ENCODE data around the gene COTL1. TPM values are rescaled to one million over a fixed set of nuclear protein-coding genes. Genes with fewer than 3 reads are reported as not detected.

The COTL1 gene
- total and polyA plus RNA-seq, 4 donors: 12.0 to 59.5 (median 23.0) TPM

- DNase-seq (ENCODE audit: low spot score): no peak
- Histone ChIP-seq H3K4me1 (ENCODE audit: control insufficient read depth in 4 of 4, insufficient read depth in 4 of 4, low read length in 3 of 4) (peaks cover 0 to 7% (median 5%) of the 10 kb centered on the region in 4 donors), H3K4me3 (ENCODE audit: low read depth in 1 of 3, low read length in 3 of 3) (no peak overlapping the region), H3K9me3 (ENCODE audit: control insufficient read depth in 4 of 4, low read length in 3 of 4) (no peaks in the 10 kb centered on the region), H3K36me3 (ENCODE audit: control insufficient read depth in 4 of 4, insufficient read depth in 3 of 4, low read depth in 1 of 4, low read length in 3 of 4) (no peaks in the 10 kb centered on the region), H3K9ac (ENCODE audit: low read depth in 1 of 2, low read length in 2 of 2) (no peak overlapping the region), H3K27ac (ENCODE audit: low read depth in 1 of 2, low read length in 2 of 2) (peak overlapping the region; percentile 64 to 73), H3K27me3 (ENCODE audit: control insufficient read depth in 4 of 4, insufficient read depth in 4 of 4, low read length in 3 of 4) (no peaks in the 10 kb centered on the region)
- no peak for TF ChIP-seq NR2F2 (IDR thresholded peaks at IDR 0.05)
- TF ChIP-seq GABPA (IDR thresholded peaks at IDR 0.05 in 1 of 2, conservative IDR thresholded peaks at IDR 0.05 in 1 of 2): no peak
- WGBS: 74% methylated on average over 23 of the region's 23 CpGs
Observed at GRCh38 chr16:84603140-84603816, 14.6 kb downstream of the COTL1 start.

- no peak overlapping the region for H3K9ac ChIP-seq (ENCODE audit: low read depth in 1 of 2, low read length in 2 of 2)
- 73% methylated on average over 25 of the region's 25 CpGs for WGBS
Observed at GRCh38 chr16:84600343-84601229, 17.3 kb downstream of the COTL1 start.

DNA sequence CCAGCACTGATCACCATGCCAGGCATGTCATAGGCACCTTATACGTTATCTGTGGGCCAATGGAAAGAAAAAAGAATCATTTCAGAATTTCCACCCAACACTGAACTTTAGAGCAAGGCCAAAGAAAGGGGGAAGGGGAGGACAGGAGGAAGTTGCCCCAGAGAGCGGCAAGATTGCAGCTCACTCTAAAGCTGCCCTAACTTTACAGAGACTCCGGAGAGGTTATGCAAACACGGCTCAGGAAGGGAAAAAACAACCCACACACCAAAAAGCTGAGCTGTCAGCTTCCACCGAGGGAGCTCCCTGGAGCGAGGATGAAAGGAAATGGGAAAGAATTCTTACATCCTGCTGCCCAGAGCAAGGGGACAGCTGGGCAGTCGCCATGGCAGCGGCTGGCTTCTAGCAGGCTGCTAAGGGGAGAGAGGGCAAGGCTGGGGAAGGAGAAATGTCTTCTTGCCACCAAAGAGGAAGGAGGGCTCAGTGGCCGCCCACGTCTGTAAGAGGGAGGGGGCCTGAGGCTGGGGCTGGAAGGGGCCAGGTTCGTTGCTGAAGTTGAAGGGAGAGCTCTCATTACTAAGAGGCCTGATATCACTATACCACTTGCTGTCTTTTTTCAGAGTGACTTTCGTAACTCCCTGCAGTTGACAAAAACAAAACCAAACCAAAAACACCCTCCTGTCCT is 18.2 kb downstream of the COTL1 start:
- TF ChIP-seq RXRA (IDR thresholded peaks at IDR 0.05) (peak in 1 of 2 donors; percentile 19), JUND (IDR thresholded peaks at IDR 0.05) (no peak), YY1 (IDR thresholded peaks at IDR 0.05) (peak; percentile 22), SP1 (IDR thresholded peaks at IDR 0.05) (peak; percentile 45), NR2F2 (IDR thresholded peaks at IDR 0.05) (no peak), GABPA (IDR thresholded peaks at IDR 0.05 in 1 of 2, conservative IDR thresholded peaks at IDR 0.05 in 1 of 2) (no peak), HNF4A (conservative IDR thresholded peaks at IDR 0.05) (peak; percentile 2 to 37), ZBTB33 (IDR thresholded peaks at IDR 0.05) (no peak)
- TF ChIP-seq, protein P1, sequence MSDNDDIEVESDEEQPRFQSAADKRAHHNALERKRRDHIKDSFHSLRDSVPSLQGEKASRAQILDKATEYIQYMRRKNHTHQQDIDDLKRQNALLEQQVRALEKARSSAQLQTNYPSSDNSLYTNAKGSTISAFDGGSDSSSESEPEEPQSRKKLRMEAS (IDR thresholded peaks at IDR 0.05): peak; percentile 36

More at GRCh38 chr16:84600343-84601229, 17.3 kb downstream of the COTL1 start:
- TF ChIP-seq NR2F2 (IDR thresholded peaks at IDR 0.05): no peak
- no peak for TF ChIP-seq RXRA (IDR thresholded peaks at IDR 0.05)
- TF ChIP-seq SP1 (IDR thresholded peaks at IDR 0.05): no peak
- no peak for TF ChIP-seq HNF4A (conservative IDR thresholded peaks at IDR 0.05)
- TF ChIP-seq YY1 (IDR thresholded peaks at IDR 0.05): no peak
- no peak for TF ChIP-seq JUND (IDR thresholded peaks at IDR 0.05)
- no peak for TF ChIP-seq HNF4G (IDR thresholded peaks at IDR 0.05)
- TF ChIP-seq, protein P1 (IDR thresholded peaks at IDR 0.05): no peak
- no peak for TF ChIP-seq FOXA1 (IDR thresholded peaks at IDR 0.05)
- TF ChIP-seq, protein P2, sequence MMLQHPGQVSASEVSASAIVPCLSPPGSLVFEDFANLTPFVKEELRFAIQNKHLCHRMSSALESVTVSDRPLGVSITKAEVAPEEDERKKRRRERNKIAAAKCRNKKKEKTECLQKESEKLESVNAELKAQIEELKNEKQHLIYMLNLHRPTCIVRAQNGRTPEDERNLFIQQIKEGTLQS (IDR thresholded peaks at IDR 0.05): no peak
- Histone ChIP-seq H3K27ac (ENCODE audit: low read depth in 1 of 2, low read length in 2 of 2) (peak overlapping the region; percentile 46 to 89), H3K4me3 (ENCODE audit: low read depth in 1 of 3, low read length in 3 of 3) (no peak overlapping the region), H3K4me1 (ENCODE audit: control insufficient read depth in 4 of 4, insufficient read depth in 4 of 4, low read length in 3 of 4) (peaks cover 4 to 7% (median 6%) of the 10 kb centered on the region in 4 donors), H3K9me3 (ENCODE audit: control insufficient read depth in 4 of 4, low read length in 3 of 4) (no peaks in the 10 kb centered on the region), H3K27me3 (ENCODE audit: control insufficient read depth in 4 of 4, insufficient read depth in 4 of 4, low read length in 3 of 4) (no peaks in the 10 kb centered on the region), H3K36me3 (ENCODE audit: control insufficient read depth in 4 of 4, insufficient read depth in 3 of 4, low read depth in 1 of 4, low read length in 3 of 4) (no peaks in the 10 kb centered on the region)
- no peak for DNase-seq (ENCODE audit: low spot score)

More for the DNA sequence above, 18.2 kb downstream of the COTL1 start:
- peaks cover 4 to 7% (median 6%) of the 10 kb centered on the region in 4 donors for H3K4me1 ChIP-seq (ENCODE audit: control insufficient read depth in 4 of 4, insufficient read depth in 4 of 4, low read length in 3 of 4)
- H3K9me3 ChIP-seq (ENCODE audit: control insufficient read depth in 4 of 4, low read length in 3 of 4): no peaks in the 10 kb centered on the region
- no peak for DNase-seq (ENCODE audit: low spot score)
- H3K9ac ChIP-seq (ENCODE audit: low read depth in 1 of 2, low read length in 2 of 2): peak overlapping the region in 1 of 2 donors; percentile 71
- H3K36me3 ChIP-seq (ENCODE audit: control insufficient read depth in 4 of 4, insufficient read depth in 3 of 4, low read depth in 1 of 4, low read length in 3 of 4): no peaks in the 10 kb centered on the region
- H3K27me3 ChIP-seq (ENCODE audit: control insufficient read depth in 4 of 4, insufficient read depth in 4 of 4, low read length in 3 of 4): no peaks in the 10 kb centered on the region
- 18% methylated on average over 12 of the region's 12 CpGs for WGBS
- no peak overlapping the region for H3K4me3 ChIP-seq (ENCODE audit: low read depth in 1 of 3, low read length in 3 of 3)
- H3K27ac ChIP-seq (ENCODE audit: low read depth in 1 of 2, low read length in 2 of 2): peak overlapping the region; percentile 73 to 89

All from liver (tissue), 9 donors.